Renal cortex interstitium (tissue), 11 donors: Measurements from ENCODE around the gene OTOGL. TPM values are rescaled to one million over a fixed set of nuclear protein-coding genes. Genes with fewer than 3 reads are reported as not detected.
A peak's percentile ranks its signal among the peaks of the same experiment; 100 is the strongest.
"Not testable (repeated sequence)": the region's sequence is repeated elsewhere in the genome, so short reads cannot be mapped to it uniquely, and the experiment has no call there.

Experiments used
- DNase-seq, 11 donors: peaks; one replicate each; pipeline ENCODE4 v3.0.0-alpha.2; 2013; ENCODE audit warnings: low read depth in 9 of 11, low spot score in 4 of 11; ENCODE audit errors: extremely low read depth in 1 of 11
- polyA plus RNA-seq, 3 donors: library from polyadenylated mRNA; unstranded; fragments of 120-200 nt; gene quantifications; one replicate each; pipeline ENCODE4 v1.2.1, GENCODE V29; 2013; ENCODE audit not compliant: insufficient read length in 3 of 3

The OTOGL gene
- polyA plus RNA-seq, 3 donors = 0.59 to 1.4 (median 0.66) TPM

DNA sequence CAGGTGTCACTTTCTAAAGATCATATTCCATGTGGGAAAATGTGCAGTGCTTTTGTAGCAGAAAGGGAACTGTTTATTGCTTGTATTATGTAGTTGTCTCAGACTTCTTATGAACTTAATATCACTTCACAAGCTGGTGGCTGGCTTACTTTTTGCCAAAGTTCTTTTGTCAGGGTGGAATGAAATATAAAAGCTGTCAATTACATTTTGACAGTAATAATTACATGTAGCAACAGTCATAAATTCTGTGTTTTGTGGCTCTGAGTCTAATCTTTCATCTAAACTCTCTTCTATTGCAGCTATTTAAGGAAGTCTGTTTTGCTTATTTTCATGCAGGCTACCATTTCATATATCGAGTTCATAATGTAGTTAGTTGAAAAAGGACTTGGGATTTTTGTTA lies 106.6 kb downstream of the OTOGL start:
- no peak for DNase-seq

DNA sequence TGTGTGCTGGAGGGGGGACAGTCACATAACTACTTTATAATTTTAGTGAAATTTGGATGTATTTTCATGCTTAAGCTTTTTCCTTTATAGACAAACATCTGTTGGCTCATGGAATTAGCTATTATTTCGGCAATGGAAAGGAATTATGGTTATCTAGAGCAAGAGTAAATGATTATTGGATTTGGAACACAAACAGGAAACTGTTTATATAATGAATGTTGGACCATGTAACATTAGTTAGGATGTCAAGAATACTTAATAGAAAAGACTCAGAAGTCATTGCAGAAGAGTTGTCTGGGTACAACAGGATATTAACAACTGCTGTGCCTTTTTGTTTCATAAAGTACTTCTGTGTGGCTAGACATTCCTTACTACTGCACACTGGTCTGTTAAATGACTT lies 108.7 kb downstream of the OTOGL start:
- no peak for DNase-seq

DNA sequence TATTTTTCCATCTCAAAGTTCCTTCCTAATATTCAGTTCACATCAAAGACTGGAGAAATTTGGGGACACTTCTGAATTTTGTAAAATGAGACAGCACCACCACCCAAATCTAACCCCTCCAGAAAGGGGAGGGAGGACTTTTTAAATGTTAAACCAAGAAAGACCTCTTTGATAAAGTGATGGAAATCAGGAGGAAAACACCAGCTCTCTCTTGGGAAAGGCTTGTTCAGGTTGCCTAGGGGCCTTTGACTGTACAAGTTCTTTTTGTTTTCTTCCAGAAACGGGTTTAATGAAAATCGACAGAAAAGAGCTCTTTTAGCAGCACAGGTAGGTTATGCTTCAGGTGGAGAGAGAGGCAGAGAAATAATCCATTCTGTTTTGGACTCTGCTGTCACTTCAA lies 112.3 kb downstream of the OTOGL start:
- no peak for DNase-seq

DNA sequence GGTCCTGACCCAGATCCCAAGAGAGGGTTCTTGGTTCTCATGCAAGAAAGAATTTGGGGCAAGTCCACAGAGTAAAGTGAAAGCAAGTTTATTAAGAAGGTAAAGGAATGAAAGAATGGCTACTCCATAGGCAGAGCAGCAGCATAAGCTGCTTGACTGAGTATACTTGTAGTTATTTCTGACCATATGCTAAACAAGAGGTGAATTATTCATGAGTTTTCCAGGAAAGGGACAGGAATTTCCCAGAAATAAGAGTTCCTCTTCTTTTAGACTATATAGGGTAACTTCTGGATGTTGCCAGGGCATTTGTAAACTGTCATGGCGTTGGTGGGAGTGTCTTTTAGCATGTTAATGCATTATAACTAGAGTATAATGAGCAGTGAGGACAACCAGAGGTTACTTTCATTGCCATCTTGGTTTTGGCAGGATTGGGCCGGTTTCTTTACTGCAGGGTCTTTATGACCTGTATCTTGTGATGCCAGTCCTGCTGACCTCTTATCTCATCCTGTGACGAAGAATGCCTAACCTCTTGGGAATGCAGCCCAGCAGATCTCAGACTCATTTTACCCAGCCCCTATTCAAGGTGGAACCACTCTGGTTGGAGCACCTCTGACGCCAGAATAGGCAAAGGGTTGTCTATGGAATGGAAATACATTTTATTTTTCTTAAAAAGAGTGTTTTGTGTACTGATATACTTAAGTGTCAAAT lies 113.8 kb downstream of the OTOGL start:
- DNase-seq = no peak

- DNase-seq = no peak
Measured at GRCh38 chr12:80213871-80214270, 114.5 kb downstream of the OTOGL start.

GRCh38 chr12:80217011-80217535 lies 117.7 kb downstream of the OTOGL start:
- no peak for DNase-seq

DNA sequence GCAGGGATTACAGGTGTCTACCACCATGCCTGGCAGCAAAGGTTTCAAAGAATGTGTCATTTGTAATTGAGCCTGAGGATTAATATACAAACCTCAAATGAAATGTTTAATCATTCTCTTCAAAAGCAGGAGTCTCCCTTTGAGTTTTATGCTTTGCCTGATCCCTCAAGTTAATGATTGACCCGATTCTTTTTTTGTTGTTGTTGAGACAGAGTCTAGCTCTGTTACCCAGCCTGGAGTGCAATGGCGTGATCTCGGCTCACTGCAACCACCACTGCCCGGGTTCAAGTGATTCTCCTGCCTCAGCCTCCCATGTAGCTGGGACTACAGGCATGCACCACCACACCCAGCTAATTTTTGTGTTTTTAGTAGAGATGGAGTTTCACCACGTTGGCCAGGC lies 119.6 kb downstream of the OTOGL start:
- peak in 2 of 11 donors; percentile 12 to 57 for DNase-seq

- peak in 1 of 11 donors; percentile 25 for DNase-seq
Measured at GRCh38 chr12:80219345-80219744, 120.0 kb downstream of the OTOGL start.

- no peak for DNase-seq
Measured at GRCh38 chr12:80222261-80222660, 122.9 kb downstream of the OTOGL start.

- DNase-seq = no peak
Measured at GRCh38 chr12:80226576-80226975, 127.2 kb downstream of the OTOGL start.

DNA sequence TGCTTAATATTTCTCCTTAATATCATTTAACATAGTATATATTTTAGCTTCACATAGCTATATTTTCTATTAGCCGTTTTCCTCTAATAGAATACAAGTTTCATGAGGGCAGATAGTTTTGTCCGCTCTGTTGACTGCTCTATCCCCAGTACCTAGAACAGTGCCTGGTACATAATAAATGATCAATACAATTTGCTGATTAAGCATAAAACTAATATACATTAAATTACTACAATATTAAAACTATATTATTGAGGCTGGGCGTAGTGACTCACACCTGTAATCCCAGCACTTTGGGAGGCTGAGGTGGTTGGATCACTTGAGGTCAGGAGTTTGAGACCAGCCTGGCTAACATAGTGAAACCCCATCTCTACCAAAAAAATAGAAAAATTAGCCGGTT lies 128.6 kb downstream of the OTOGL start:
- DNase-seq = not testable (repeated sequence)

DNA sequence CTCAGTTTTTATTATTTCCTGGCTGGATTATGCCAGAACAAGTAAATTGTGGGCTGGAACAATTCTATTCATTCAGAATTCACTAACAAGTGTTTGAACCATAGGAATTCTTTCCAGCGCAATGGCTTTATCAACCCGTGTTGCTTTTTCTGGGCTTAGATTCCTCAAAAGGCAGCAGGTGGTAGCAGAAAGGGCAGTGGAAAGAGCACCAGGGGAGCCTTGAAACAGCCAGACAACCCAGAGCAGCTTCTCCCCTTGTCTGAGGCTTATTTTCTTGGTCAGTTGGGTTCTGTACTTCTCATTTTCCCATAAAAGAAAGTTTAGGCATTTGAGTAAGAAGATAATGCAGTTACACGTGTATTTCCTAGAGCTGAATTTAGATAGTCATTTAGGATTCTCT lies 130.7 kb downstream of the OTOGL start:
- peak in 3 of 11 donors; percentile 7 to 11 (median 8) for DNase-seq

DNA sequence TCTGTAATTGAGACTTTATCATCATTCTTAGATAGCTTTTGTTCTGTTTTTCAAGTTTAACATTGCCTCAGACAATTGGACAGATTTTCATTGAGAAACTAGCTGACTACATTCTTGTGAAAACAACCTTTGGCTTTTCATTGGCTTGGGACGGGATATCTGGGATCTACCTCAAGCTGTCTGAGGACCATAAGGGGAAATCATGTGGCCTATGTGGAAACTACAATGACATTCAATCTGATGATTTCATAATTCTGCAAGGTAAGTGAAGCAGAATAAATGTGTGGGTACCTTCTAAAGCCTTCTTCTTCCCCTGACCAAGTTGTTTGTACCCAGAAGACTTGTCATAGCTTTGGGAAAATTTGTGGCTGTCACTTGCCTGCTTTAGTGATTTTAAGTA lies 133.5 kb downstream of the OTOGL start:
- no peak for DNase-seq

DNA sequence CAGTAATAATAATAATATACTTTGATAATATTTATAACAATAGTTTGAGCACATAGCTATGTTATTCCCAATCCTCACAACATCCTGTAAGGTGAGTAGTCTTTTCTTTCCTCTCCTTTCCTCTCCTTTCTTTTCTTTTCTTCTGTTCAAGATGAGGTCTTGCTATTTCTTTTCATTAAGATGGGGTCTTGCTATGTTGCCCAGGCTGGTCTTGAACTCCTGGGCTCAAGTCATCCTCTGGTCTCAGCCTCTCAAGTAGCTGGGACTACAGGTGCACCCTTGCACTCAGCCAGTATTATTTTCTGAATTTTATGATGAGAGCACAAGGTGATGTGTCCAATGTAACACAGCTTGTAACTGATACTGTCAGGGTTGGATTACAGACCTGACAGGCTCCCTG lies 134.6 kb downstream of the OTOGL start:
- no peak for DNase-seq

DNA sequence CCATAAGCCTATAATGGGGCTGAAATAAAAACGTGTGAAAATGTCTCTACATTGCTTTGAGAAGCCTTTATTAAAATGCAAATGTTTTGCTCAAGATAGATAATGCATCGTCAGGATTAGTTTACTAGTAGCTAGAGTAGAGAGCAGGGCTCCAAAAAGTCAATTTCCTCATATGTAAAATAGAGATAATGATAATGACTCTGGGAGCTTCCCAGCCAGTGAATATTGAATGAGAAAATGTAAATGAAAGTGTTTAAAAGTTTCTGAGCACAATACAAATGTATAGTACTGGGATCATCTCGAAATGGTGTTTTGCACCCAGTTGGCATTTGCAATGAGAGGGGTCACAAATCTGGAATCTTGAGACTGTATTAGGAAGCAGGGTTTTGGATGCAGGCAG lies 135.3 kb downstream of the OTOGL start:
- DNase-seq = no peak

- DNase-seq = no peak
Measured at GRCh38 chr12:80235944-80236343, 136.6 kb downstream of the OTOGL start.

DNA sequence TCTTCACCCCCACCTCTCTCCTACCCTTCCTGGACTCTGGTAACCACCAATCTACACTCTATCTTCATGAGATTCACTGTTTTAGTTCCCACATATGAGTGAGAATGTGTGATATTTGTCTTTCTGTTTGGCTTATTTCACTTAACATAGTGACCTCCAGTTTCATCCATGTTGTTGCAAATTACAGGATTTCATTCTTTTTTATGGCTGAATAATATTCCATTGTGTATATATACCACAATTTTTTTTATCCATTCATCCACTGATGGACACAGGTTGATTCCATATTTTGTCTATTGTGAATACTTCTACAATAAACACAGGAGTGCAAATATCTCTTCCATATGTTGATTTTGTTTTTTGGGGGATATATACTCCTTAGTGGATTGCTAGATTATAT lies 140.5 kb downstream of the OTOGL start:
- DNase-seq = no peak

- no peak for DNase-seq
Measured at GRCh38 chr12:80241576-80242273, 142.4 kb downstream of the OTOGL start.

GRCh38 chr12:80242321-80242720 lies 143.0 kb downstream of the OTOGL start:
- DNase-seq = no peak

DNA sequence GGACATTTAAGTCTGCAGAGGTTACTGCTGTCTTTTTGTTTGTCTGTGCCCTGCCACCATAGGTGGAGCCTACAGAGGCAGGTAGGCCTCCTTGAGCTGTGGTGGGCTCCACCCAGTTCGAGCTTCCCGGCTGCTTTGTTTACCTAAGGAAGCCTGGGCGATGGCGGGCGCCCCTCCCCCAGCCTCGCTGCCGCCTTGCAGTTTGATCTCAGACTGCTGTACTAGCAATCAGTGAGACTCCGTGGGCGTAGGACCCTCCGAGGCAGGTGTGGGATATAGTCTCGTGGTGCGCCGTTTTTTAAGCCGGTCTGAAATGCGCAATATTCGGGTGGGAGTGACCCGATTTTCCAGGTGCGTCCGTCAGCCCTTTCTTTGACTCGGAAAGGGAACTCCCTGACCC lies 150.2 kb downstream of the OTOGL start:
- not testable (repeated sequence) for DNase-seq

- DNase-seq = no peak
Measured at GRCh38 chr12:80257920-80258319, 158.6 kb downstream of the OTOGL start.
